ENCODE data around the gene FARSB. TPM values are rescaled to one million over a fixed set of nuclear protein-coding genes. Genes with fewer than 3 reads are reported as not detected.

The FARSB gene
- total RNA-seq, 2 donors from 2014 or later: 7.3 to 11.1 TPM

- H3K9me3 ChIP-seq: no peaks in the 10 kb centered on the region
- TF ChIP-seq, protein P1, sequence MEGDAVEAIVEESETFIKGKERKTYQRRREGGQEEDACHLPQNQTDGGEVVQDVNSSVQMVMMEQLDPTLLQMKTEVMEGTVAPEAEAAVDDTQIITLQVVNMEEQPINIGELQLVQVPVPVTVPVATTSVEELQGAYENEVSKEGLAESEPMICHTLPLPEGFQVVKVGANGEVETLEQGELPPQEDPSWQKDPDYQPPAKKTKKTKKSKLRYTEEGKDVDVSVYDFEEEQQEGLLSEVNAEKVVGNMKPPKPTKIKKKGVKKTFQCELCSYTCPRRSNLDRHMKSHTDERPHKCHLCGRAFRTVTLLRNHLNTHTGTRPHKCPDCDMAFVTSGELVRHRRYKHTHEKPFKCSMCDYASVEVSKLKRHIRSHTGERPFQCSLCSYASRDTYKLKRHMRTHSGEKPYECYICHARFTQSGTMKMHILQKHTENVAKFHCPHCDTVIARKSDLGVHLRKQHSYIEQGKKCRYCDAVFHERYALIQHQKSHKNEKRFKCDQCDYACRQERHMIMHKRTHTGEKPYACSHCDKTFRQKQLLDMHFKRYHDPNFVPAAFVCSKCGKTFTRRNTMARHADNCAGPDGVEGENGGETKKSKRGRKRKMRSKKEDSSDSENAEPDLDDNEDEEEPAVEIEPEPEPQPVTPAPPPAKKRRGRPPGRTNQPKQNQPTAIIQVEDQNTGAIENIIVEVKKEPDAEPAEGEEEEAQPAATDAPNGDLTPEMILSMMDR (IDR thresholded peaks at IDR 0.05): no peak
- no peaks in the 10 kb centered on the region for H3K4me1 ChIP-seq (ENCODE audit: control insufficient read depth in 1 of 2, low read depth in 2 of 2)
- ATAC-seq (ENCODE audit: insufficient number of reproducible peaks, low FRiP score, low read depth): no peak
- H3K27me3 ChIP-seq (replicated peaks; ENCODE audit: insufficient read depth): no peaks in the 10 kb centered on the region
- H3K27ac ChIP-seq: no peak overlapping the region
- H3K36me3 ChIP-seq: no peaks in the 10 kb centered on the region
- H3K4me3 ChIP-seq: no peak overlapping the region
- DNase-seq (ENCODE audit: low spot score): no peak
Measured at GRCh38 chr2:222566229-222566628, 89.7 kb downstream of the FARSB start.

GRCh38 chr2:222563936-222564335 is 92.0 kb downstream of the FARSB start:
- TF ChIP-seq, protein P1 (IDR thresholded peaks at IDR 0.05): no peak
- H3K9me3 ChIP-seq: no peaks in the 10 kb centered on the region
- no peaks in the 10 kb centered on the region for H3K27me3 ChIP-seq (replicated peaks; ENCODE audit: insufficient read depth)
- DNase-seq (ENCODE audit: low spot score) (no peak), ATAC-seq (ENCODE audit: insufficient number of reproducible peaks, low FRiP score, low read depth) (no peak)
- H3K27ac ChIP-seq: no peak overlapping the region
- no peaks in the 10 kb centered on the region for H3K36me3 ChIP-seq
- no peaks in the 10 kb centered on the region for H3K4me1 ChIP-seq (ENCODE audit: control insufficient read depth in 1 of 2, low read depth in 2 of 2)
- no peak overlapping the region for H3K4me3 ChIP-seq

DNA sequence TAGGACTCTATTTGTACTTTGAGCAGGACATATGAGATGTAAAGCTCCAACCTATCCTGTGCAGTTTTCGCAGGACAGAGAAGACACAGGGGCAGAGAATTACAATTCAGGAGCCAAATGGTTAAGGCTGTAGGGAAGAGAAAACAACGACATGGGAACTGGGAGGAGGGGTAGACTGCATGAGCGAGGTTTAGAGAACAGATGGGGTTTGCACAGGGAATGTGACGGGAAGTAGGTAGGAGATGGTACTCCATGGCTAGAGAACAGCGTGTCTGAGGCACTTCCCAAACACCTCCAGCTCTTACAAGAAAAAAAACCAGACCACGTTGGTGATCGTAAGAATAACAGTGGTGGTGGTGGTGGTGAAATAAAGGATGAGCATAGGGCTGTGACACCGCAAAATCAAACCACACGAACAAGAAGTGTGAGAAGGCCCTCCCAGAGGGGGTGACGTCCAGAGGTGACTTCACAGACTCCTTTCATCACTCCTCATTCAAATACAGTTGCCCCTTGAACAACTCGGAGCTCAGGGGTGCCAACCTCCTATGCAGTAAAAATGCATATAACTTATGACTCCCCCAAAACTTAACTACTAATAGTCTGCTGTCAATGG is 92.7 kb downstream of the FARSB start:
- no peak overlapping the region for H3K4me3 ChIP-seq
- TF ChIP-seq, protein P1 (IDR thresholded peaks at IDR 0.05): no peak
- ATAC-seq (ENCODE audit: insufficient number of reproducible peaks, low FRiP score, low read depth) (no peak), DNase-seq (ENCODE audit: low spot score) (no peak)
- H3K9me3 ChIP-seq: no peaks in the 10 kb centered on the region
- H3K4me1 ChIP-seq (ENCODE audit: control insufficient read depth in 1 of 2, low read depth in 2 of 2): no peaks in the 10 kb centered on the region
- H3K36me3 ChIP-seq: no peaks in the 10 kb centered on the region
- H3K27me3 ChIP-seq (replicated peaks; ENCODE audit: insufficient read depth): no peaks in the 10 kb centered on the region
- H3K27ac ChIP-seq: no peak overlapping the region

GRCh38 chr2:222561817-222562645 is 93.9 kb downstream of the FARSB start:
- Histone ChIP-seq H3K36me3 (no peaks in the 10 kb centered on the region), H3K27ac (no peak overlapping the region), H3K4me3 (no peak overlapping the region), H3K4me1 (ENCODE audit: control insufficient read depth in 1 of 2, low read depth in 2 of 2) (no peaks in the 10 kb centered on the region), H3K27me3 (replicated peaks; ENCODE audit: insufficient read depth) (no peaks in the 10 kb centered on the region), H3K9me3 (no peaks in the 10 kb centered on the region)
- DNase-seq (ENCODE audit: low spot score) (no peak), ATAC-seq (ENCODE audit: insufficient number of reproducible peaks, low FRiP score, low read depth) (no peak)
- TF ChIP-seq, protein P1 (IDR thresholded peaks at IDR 0.05): no peak

DNA sequence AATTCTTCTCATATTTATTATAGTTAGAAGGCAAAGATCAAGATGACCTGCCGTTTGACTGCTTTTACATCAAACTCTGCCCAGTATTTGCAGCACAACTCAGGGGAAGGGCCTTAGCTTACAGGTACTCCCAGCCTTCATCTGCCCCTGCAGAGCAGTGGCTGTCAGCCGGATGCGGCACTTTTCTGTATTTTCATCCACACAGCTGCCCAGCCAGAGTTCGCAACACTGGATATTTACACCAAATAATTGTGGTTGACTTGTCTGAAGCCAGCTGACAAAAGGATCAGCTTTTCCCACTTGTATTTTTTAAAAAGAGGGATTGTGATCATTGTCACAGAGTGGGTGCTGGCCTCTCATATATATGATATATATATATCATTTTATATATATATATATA is 94.7 kb downstream of the FARSB start:
- Histone ChIP-seq H3K27me3 (replicated peaks; ENCODE audit: insufficient read depth) (no peaks in the 10 kb centered on the region), H3K27ac (no peak overlapping the region), H3K9me3 (no peaks in the 10 kb centered on the region), H3K36me3 (no peaks in the 10 kb centered on the region), H3K4me1 (ENCODE audit: control insufficient read depth in 1 of 2, low read depth in 2 of 2) (no peaks in the 10 kb centered on the region), H3K4me3 (no peak overlapping the region)
- no peak for DNase-seq (ENCODE audit: low spot score)
- ATAC-seq (ENCODE audit: insufficient number of reproducible peaks, low FRiP score, low read depth): no peak
- TF ChIP-seq, protein P1 (IDR thresholded peaks at IDR 0.05): no peak
